Stimulated activated CD8-positive, alpha-beta memory T cell treated with anti-CD3 and anti-CD28 coated beads, Interleukin-7, amount 100 ng/mL, for 48 hours (primary cell): ENCODE results near the gene ERGIC3.

Experiments
- DNase-seq, 2 donors: peaks; one replicate each; pipeline ENCODE4 v3.0.0-alpha.2; 2020; ENCODE audit warnings: low read depth in 1 of 2; ENCODE audit errors: extremely low read depth in 1 of 2

ERGIC3 gene

DNA sequence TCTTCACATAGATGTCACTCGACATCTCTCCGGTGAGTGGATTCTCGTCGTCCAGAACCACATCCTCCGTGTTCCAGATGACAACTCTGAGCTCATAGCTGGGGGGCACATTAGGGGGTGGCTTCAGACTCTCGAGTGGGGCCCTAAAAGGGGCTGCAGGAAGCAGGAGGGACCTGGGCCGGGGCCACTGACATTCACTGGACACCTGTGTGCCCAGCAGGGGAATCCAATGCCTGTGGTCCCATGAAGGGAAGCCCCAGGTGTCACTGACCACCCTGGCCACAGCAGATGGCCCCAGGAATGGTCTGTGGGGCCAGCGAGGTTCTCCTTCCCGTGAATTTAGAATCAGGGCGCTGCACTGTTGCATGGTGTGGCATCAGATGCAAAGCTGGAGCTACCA is 18.7 kb downstream of the ERGIC3 start:
- no peak for DNase-seq

DNA sequence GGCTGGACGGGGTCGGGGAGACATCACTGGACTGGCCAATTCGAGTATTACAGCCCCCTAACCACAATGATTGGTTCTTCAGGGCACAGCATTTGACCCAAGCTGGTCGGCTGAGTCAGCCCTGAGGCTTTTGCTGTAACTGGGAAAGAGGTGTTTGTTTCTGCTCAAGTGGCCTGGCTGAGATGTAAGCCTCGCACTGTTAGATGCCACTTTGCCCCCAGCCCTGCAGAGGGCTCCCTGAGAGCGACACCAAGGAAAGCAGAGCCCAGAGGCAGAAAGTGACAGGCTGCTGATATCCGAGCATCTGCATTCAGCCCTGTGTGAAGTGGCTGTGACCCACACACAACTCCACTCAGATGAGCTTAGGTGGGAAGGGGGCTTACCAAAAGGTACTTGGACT is 19.4 kb downstream of the ERGIC3 start:
- DNase-seq: no peak

DNA sequence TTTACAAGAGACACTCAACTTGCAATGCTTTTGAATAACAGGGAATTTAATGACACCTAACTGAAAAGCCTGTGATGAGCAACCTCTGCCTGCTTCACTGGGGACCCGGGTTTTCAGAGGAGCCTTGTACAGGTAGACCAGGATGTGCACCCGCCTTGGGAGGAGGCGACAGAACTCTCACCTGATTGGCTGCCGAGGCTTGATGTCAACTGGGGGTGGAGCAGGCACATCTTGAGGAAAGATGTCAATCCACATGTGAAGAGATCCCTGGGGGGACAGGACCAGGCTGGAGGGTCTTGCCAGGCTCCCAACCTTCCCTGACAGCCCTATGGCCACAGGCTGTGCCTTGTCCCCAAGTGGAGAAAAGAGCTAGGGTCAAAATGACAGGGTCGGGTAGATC is 19.8 kb downstream of the ERGIC3 start:
- DNase-seq: no peak

DNA sequence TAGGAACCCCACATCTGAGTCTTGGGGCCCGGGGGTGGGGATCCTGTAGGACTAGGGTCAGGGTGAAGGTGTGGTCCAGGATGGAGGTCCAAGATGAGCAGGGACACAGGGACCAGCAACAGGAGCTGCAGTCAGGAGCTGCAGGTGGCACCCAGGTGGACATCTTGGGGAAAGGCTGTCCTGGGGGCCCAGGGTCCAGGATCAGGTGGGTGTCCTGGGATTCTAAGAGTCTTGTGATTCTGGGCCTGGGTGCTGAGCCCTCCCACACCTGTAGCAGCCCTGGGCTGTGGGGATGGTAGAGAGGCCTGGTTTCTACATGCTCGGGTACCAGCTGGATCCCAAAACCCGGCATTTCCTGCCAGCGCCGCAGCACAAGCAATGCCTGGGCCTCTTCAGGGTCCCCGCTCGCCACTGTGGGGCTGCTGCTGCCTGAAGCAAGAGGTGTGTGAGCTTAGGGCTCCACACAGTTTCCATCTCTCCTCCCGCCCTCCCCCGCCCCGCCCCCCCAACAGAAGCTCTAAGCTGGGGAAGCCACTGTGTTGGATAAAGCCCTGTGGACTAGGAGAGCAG is 20.7 kb downstream of the ERGIC3 start:
- no peak for DNase-seq

DNA sequence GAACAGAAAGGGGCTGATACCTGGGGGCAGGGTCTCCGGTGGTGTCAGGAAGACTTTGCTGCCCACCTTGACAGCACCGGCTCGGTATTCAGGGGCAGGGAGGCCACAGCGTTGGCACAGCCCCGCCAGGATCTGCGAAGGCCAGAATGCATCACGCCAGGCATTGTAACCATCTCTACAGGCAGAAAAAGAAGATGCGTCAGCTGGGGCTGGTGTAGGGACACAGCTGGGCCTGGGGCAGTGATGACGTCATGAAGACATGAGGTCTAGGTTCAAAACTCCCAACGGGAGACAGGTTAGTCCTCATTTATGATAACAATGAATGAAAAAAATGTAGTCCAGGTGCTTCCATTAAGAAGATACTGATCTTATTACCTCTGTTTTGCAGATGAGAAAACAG is 22.0 kb downstream of the ERGIC3 start:
- DNase-seq: no peak

DNA sequence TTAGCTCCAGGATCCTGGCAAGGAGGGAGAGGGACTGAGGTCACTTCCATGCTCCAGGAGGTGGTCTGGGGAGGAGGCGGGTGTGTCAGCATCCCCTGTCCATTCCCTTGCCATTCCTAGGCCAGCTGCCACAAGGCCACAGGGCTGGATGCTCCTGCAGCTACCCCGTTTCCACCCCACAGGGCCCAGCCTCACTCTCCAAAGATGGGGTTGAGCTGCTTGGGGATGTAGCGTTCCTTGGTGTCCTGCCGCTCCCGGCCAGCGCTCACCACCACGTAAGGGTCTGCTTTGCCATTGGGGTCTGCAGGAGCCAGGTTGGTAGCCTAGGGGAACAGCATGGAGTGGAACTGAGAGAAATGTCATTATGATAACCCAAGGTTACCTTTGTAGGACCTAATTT is 23.0 kb downstream of the ERGIC3 start:
- no peak for DNase-seq

DNA sequence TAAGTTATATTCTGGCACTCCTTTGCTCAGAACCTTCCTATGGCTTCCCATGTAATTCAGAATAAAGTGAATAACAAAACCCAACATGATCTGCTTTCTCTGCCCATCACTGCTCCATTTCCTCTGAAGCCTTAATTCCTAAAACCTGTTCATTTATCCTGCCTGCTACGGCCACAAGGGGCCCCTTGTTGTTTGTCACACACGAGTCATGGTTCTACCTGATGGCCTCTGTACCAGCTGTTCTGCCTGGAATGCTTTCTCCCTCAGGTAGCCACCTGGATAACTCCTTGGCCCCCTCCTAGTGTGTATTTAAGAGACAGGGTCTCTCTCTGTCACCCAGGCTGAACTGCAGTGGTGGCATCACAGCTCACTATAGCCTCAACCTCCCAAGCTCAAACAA is 26.8 kb downstream of the ERGIC3 start:
- no peak for DNase-seq

DNA sequence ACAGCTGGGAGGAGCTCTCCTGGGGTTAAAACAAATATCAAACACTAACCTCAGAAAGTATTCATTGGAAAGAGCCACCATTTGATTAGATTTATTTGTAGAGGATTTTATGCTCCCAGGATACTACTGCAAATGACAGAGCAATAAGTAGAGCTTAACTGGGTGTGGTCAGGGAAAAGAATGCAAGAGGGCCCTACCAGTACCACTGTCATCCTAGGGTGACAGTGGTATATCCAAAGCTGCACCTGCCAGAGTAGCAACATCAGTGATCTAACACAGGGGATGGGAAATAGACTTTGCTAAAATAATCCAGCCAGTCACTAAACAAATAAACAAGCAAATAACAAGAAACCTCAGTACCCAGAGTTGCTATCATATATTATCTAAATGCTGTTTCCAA is 29.7 kb downstream of the ERGIC3 start:
- DNase-seq: no peak

DNA sequence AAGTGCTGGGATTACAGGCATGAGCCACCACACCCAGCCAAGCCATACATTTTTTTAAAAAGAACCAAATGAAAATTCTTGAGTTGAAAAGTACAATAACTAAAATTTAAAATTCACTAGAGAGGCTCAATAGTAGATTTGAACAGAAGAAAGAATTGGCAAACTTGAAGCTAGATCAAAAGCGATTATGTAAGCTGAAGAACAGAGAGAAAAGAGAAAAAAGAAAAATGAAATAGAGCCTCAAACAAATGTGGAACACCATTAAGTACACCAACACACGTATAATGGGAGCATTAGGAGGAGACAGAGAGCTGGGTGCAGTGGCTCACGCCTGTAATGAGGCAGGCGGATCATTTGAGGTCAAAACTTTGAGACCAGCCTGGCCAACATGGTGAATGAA is 31.0 kb downstream of the ERGIC3 start:
- no peak for DNase-seq

DNA sequence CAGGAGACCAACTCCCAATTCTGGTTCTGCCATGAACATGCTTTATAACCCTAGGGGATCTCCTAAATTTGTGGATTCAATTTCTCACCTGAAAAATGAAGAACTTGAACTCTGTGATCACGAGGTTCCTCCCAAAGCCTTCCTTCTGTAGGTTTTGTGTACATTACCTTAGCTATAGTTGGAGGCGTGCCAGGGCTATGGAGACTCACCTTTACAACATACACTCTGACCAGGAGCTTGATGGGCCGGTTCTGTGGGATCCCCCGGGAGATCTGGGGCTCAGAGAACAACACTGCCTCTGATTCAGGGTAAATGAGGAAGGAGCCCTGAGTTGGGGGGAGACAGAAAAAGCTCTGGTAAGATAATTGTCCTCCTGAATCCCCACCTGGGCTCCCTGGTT is 34.1 kb downstream of the ERGIC3 start:
- DNase-seq: no peak

DNA sequence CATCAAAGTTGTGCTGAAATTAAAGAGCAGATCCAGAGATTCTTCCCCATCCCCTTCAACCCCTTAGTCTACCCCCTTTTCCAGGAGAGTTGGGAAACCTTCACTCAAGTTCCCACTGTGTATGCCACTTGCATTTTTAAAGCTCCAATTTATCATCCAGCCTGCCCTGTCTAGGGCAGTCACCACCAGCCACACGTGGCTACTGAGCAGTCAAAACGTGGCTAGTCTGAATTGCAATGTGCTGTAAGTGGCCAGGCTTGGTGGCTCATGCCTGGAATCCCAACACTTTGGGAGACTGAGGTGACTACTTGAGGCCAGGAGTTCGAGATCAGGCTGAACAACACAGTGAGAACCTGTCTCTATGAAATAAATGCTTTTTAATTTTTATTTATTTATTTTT is 34.9 kb downstream of the ERGIC3 start:
- DNase-seq: no peak

DNA sequence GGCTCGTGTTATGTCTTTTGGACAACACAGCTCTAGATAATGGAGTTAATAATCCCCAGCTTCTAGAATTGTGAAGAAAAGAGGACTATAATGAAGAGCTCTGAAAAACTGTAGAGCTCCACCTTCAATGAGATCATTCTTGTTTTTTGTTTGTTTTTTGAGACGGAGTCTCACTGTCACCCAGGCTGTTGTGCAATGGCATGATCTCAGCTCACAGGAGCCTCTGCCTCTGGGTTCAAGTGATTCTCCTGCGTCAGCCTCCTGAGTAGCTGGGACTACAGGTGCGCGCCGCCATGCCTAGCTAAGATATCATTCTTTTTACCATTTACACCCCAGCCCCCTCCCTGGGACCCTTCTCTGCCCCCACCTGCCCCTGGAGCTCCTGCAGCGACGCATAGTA is 36.6 kb downstream of the ERGIC3 start:
- no peak for DNase-seq

DNA sequence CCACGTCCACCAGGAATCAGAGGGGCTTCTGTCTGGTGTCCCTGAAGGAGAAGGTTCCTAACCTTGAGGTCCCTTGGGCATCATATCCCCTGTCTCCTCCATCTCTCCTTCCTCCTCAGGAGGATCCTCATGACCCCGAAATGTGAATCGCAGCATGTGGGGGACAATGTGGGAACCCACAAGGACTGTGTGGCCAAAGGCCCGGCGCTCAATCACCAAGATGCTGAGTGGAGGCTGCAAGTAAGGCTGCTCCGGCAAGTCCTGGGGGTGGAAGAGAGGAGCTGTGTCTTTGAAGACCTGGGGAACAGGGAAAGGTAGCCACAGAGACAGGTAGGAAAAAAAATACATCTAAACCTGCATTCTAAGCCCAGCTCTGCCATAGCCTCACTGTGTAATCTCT is 37.3 kb downstream of the ERGIC3 start:
- no peak for DNase-seq

DNA sequence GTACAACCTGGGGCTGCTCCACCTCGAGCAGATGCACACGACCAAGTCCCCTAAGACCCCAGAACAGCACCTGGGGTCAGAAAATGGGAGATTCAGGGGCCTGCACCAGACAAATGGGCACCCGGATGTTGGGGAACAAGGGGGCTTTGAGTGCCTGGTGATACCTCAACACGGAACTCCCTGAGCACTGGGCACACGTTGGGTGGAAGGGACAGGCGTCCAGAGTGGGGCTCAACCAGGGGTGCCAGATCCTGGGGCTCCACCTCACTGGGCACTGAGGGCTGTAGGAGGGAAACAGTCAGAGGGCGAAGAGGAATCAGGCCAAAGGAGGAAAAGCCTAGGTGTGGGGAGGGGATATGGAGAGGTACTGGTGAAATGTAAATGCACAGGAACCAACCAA is 40.3 kb downstream of the ERGIC3 start:
- DNase-seq: no peak

DNA sequence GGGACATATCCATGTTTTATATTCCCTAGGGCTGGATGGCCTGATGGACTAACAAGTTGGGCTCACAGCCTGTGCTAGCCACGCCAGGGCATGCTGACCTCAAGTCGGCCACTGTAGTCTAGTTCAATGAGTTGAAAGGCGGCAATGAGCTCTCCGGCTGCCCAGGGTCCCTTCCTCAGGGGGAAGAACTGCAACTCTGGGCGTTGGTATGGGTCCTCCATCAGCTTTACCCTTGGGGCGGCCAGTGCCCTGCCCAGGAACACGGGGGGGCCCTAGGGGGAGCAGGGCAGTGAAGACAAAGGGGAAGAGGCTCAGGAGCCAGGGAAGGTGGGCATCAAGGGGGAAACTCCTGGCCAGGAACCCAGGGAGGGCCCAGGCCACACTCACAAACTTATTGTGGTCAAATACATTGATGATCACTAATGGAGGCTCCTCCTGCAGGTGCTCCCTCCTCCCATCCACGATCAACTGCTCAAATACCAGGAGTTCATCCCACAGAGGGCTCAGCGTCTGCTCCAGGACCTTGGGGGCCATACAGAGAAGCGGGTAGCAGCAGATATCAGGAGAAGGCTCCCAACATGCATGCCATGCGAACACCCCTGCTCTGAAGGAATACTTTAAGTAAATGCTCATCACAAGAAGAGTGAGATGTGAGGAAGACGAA is 41.0 kb downstream of the ERGIC3 start:
- DNase-seq: no peak

DNA sequence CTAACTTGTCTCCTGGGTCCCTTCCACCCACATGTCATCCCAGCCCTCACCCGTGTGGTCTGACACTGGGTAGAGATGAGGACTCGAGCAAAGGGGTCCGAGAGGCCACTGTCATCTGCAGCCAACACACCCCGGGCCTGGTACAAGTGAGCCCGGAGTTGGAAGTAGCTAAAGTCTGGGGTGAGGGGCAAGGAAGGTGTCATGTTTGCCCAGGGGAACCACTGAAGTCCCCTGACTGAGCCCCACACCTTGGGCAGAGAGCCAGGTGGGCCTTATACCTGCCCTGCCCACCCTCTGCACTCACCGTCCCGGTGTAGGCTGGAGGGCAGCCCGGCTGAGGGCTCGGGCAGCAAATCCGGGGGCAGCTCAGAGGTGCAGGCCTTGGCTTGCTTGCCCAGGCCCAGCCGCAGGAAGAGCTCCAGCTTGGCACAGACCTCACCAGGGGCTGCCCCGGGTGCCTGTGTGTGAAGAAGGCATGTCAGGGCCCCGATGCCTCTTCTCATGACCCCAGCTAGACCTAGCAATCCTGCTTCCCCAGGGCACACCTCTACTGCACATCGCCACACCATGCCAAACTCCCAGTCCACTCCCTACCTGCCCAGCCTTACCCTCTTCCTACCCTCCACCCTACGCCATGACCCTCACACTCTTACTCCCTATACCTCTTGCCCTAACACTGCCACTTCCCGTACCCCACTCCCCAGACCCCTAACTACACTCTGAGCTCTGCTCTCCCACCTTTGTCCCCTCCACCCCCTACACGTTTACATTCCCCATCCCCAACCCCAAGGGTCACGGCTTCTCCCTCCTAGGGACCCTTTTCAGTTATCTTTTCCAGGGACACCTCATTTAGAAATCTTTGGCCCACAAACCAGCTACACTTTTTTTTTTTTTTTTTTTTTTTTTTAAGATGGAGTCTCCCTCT is 42.0 kb downstream of the ERGIC3 start:
- DNase-seq: no peak

DNA sequence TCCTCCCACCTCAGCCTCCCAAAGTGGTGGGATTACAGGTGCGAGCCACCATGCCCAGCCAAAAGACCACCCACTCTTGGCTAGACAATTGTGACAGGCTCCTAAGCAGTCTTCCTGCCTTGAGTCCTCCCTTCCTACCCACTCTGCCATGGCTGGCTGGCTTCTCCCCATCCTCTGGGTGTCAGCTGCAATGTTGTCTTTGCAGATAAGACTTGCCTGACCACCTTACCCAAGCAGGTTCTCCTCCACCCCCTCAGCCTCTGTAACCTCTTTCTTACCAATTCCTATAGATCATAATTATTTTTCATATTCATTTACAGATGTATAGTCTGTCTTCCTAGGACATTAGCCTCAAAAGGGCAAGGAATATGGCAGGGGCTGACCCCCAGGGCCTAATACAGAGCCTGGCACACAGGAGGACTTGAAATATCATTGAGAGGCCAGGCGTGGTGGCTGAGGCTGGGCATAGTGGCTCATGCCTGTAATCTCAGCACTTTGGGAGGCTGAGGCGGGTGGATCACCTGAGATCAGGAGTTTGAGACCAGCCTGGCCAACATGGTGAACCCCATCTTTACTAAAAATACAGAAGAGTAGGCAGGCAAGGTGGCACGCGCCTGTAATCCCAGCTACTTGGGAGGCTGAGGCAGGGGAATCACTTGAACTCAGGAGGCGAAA is 45.0 kb downstream of the ERGIC3 start:
- DNase-seq: no peak

DNA sequence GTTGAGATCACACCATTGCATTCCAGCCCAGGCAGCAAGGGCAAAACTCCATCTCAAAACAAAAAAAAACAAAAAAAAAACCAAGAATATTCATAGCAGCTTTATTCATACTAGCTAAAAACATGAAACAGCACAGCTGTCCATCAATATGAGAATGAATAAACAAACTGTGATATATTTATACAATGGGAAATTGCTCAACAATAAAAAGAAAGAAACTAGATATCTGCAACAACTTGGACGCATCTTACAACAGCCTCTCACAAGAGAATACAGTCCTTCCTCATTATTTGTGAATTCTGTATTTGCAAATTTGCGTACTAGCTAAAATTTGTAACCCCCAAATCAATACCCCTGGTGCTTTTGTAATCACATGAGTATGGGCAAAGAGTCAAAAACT is 45.6 kb downstream of the ERGIC3 start:
- DNase-seq: no peak

DNA sequence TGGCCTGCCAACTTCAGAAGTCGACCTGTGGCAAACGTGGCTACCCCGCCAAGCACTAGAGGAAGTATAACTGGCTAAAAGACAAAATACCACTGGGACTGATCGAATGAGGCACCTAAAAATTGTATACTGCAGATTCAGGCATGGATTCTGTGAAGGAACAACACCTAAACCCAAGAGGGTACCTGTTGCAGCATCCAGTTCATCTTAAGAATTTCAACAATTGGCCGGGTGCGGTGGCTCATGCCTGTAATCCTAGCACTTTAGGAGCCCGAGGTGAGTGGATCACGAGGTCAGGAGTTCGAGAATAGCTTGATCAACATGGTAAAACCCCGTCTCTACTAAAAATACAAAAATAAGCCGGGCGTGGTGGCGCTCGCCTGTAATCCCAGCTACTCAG is 46.5 kb downstream of the ERGIC3 start:
- DNase-seq: no peak

DNA sequence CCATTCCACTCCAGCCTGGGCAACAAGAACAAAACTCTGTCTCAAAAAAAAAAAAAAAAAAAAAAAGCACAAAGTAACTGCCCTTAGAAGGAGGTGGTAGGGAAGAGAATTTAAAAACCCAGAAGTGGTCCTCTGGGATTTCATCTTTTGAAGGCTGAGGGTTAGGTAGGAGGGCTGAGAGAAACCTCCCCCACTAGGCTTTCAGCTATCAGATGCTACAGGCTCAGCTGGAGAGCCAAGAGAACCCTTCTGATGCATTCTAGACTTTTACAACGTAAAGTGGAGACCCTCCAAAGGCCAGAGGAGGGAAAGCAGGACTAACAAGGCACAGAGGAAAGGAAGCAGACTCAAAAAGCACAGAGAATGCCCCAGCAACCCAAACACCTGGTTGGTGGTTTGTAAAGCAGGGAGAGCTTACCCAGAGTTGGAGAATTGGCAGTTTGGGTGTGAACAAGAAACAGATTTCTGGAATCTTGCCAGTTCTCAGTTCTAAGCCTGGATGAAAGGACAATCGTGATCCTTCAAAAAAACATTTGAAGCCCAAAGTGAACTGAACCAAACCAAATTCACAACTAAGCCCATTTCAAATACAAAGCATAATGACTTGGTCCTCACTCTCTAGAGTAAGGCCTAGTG is 50.6 kb downstream of the ERGIC3 start:
- DNase-seq: no peak

DNA sequence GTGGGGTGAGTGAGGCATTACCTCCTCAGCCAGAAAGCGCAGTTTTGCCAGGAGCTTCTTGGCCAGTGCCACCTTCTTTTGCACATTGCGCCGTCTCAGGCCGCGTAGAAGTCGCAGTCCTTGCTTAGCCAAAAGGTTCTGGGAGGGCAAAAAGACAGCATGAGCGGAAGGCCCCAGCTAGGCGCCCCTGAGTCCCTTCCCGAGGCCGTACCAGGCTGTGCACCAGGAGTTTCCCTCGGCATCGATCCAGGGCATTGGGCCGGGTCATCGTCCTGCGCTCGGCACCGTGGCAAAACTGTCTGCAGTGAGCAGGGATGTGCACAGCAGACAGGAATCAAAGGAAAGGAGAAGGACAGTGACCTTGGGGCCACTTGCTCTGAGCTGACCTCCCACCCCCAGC is 53.6 kb downstream of the ERGIC3 start:
- no peak for DNase-seq
